SU-DHL-6 (cell line): ENCODE results near the gene NRP1.

Experiments
- CTCF ChIP-seq: fragments of 200-600 bp; sonication (generic); IDR thresholded peaks from one replicate; pipeline ENCODE4 v1.5.1; 2017; ENCODE audit warnings: antibody characterized with exemption, mild to moderate bottlenecking, low read length, moderate library complexity; ENCODE audit not compliant: insufficient read depth, poor library complexity, severe bottlenecking
- EZH2phosphoT487 ChIP-seq: fragments of 200-600 bp; sonication (generic), shearing (Covaris generic); conservative IDR thresholded peaks from 2 replicates; pipeline ENCODE4 v1.6.1; 2018; ENCODE audit warnings: mild to moderate bottlenecking, antibody characterized with exemption, low read length, moderate library complexity, mixed read lengths

GRCh38 chr10:33245343-33245742 lies 89.1 kb downstream of the NRP1 start:
- TF ChIP-seq CTCF (no peak), EZH2phosphoT487 (no peak)
